HuH-7 (cell line): Measurements from ENCODE around the gene LHFPL4.

Source experiments
- DNase-seq: peaks from one replicate; pipeline ENCODE4 v3.0.0; 2011; ENCODE audit warnings: low spot score

The LHFPL4 gene

DNA sequence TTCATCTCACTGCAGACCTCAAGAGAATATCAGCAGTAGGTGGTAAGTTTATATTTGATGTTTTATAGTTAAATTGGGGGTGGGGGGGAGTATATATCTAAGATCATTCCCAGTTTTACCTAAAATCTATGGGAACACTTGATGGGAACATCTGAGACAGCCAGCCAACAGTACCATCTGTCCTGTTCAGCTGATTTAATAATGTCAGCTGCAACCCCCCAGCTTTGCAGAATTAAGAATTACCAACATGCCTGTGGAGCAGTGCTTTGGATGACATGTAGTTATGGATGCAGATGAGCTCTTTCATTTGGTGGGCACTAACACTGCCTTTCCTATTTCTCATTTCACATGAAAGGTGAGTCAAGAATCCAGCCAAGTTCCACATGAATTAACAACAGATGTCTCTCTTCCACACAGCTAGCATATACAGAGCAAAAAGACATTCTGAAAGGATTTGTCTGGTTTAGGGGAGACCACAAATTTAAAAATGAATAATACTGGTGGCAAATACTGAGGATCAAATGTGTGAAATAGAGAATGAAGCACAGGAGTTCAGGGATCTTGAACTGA is 80.0 kb downstream of the LHFPL4 start:
- no peak for DNase-seq

DNA sequence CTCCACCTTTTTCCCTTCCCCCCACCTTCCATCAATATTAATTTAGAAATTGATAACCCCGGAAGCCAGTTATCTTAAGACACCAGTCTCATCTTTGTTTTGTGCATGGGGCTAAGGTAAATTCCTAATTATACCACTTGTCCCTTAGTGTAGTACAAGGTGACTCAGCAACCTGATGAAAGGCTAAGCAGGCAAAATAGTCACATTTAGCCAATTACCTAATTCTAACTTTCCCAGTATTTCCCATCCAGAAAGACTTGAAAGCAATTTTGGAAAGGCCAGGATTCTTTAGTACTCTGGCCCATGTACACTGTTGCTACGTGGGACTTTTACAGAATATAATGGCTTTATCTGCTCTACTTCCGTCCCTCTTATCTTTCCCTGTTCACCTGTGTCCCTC is 83.6 kb downstream of the LHFPL4 start:
- no peak for DNase-seq

DNA sequence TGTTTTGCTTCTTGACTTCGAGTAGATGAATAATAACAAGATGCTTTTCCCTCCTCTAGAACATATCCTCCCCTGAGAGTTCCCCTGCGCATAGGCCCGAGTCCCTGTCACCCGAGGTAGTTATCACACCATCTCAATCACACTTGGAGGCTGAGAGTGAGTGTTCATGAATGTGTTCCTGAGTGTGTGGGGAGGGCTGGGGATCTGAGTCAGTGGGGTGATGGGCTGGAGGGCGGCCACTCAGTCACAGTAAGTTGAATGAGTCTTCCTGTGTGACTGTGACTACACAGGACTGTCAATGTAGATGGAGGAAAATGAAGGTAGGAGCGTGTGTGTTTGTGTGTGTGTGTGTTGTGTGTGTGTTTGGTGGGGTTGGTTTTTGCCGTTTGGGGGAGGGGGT is 85.2 kb downstream of the LHFPL4 start:
- DNase-seq, result no peak

DNA sequence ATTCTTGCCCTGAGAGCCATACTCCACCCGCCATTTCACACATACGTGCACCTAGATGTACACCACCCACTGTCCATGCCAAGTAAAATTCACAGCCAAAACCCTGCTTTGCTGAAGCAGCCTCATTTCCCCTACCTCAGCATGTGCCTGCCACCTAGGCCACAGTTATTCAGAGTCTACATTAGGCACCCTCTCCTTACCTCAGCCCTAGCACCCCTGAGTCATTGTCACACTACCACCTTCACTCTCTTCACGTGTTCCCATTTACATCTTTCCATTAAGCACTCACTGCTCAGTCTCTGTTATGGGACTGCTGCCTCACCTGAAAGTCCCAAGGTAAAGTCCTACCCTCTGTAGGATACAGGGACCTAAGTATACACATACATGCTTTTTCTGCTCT is 86.2 kb downstream of the LHFPL4 start:
- DNase-seq, result no peak

DNA sequence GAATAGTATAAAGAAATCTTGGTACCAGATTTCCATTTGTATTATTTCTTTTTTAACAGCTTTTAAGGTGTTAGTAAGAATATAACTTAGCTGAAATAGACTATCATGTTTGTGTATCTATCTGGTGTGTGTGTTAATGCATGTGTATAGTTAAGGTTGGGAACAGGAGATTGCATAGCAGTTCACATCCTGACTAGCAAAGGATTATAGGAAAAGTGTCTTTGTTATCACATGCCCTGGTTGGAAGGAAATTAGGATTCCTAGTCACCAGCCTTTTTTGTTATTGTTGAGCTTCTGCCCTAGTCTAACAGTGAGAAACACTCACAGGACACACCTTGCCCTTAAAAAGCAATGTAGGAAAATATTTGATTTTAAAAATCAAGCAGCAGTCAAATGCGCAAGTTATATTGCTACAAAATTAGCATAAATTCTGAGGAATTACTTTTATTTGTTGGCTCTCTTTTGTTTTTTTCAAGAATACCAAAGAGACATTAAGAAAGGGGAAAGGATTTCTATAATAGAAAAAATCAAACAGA is 98.0 kb downstream of the LHFPL4 start:
- no peak for DNase-seq

DNA sequence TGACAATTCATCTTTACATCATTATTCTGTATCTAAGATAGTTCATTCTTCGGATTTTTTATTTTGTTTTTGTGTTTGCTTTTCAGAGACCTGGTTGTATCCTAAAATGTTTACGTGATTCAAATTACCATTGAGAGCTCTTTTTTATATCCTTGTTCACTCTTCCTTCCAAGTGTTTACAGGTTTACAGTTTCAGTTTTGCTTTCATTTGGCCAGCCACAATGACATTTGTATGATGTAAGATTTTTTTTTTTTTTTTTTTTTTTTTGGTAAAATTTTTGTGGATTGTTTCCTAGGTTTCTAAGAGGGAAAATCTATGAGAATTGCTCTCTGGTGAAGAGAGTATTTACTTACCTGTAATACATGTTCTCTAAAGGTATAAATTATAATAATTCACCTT is 101.2 kb downstream of the LHFPL4 start:
- DNase-seq, result no peak

DNA sequence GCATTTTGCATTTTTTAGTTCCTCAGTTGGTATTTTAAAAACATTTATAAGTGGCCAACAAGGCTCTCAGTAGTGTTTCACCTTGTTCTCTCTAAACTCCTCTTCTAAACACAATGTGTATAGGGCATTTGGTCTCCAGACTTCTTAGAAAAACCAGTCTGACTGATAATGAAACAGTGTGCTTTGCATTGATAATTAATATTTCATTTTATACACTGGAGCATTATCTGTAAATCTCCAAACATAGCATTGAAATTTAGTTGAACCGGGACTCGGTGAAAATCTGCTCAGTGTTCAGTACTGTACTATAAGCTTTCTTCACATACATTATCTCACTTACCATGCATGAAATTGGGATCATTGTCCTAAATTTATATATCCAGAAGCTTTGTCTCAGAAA is 102.6 kb downstream of the LHFPL4 start:
- no peak for DNase-seq

DNA sequence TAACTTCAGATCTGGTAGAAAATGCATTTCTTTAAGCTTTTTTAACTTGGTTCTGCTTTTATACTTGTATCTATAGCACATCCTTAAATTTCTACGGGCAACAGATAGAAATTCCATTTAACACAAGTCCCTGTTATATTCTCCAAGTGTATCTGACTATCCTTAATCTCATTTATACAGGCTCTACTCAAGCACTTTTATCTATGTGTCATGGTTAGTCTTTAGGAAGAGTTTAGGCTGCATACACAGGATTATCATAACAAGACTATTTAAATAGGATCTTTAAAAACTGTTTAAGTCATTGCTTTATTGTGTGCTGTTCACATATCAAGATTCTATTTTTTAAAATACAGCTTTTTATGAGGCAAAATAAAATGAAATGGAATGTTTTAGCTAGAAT is 103.5 kb downstream of the LHFPL4 start:
- DNase-seq, result no peak

DNA sequence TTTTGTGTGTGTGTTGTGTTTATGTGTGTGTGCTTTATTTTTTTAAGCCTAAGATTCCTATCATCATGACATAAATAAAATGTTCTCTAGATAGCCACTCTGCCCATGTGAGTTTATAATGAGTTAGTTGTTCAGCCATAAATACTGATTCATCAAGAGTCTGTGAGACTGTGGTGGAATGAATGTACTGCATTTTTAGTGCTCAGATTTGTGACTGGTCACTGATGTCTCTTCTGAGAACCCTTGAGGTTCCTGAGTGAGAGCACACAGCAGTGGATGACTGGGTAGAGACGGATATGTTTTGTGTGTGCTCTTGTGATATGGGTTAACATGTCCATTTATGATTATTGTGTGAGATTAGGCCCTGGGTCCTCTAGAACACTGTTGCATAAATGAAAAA is 105.0 kb downstream of the LHFPL4 start:
- no peak for DNase-seq
